Measurements from ENCODE around the gene RBKS.

- TF ChIP-seq CTCF (conservative IDR thresholded peaks at IDR 0.05 in 1 of 2, IDR thresholded peaks at IDR 0.05 in 1 of 2; ENCODE audit: extremely low read depth in 1 of 2, insufficient read depth in 1 of 2, low read depth in 1 of 2, low read length in 2 of 2) (no peak), EZH2 (IDR thresholded peaks at IDR 0.05; ENCODE audit: borderline replicate concordance, low read length) (no peak)
Observed at GRCh38 chr2:27897717-27898116, 7.5 kb upstream of the RBKS start.

All from mammary epithelial cell (primary cell).